GM19239 (cell line): ENCODE results near the gene SFN.
"Not testable (repeated sequence)": the region's sequence is repeated elsewhere in the genome, so short reads cannot be mapped to it uniquely, and the experiment has no call there.

Source experiments
- DNase-seq: peaks from one replicate; pipeline ENCODE4 v3.0.0; 2011; ENCODE audit warnings: low spot score; ENCODE audit not compliant: insufficient read length
- FAIRE-seq: peaks from 2 replicates; lab custom pipeline; 2011; peaks lifted over from hg19 to GRCh38; lab: Jason Lieb, UNC

Gene SFN

DNA sequence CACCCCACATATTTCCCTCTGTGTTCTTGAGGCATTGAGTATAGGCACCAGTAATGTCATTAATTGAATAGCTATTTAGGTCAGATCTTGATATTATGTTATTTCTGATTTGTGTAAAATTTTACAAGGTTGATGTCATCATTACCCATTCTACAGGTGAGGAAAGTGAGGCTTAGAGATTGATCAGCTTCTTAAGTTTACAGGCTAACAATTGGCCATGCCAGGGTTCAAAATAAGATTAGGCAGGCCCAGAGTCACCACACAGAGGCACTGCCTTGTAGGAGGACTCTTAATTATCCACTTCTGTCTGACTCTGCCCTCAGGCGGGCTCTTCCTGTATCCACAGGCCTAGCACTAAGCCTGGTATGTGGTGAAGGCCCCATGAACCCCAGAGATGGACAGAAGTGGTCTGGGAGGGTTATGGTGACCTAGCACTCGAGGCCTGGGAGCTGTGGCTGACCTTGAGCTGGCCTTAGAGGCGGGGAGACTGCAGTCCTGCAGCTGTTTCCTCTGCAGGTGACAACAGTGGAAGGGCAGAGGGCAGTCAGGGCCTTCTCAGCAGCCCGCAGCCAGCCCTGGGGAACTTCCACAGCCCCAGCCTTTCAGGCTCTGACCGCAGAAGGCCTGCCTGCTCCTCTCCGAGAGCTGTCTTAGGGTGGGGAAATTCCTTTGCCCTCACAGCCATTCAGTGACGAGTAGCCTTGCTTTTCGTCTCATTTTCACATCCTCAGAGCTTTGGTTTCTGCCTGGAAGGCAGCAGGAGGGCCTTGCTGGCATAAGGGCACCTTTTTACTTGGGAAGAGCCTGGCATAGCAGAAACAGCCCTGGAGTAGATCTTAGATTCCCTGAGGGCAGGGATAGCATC, 24.2 kb upstream of the SFN start:
- peak; percentile 62 for DNase-seq

DNA sequence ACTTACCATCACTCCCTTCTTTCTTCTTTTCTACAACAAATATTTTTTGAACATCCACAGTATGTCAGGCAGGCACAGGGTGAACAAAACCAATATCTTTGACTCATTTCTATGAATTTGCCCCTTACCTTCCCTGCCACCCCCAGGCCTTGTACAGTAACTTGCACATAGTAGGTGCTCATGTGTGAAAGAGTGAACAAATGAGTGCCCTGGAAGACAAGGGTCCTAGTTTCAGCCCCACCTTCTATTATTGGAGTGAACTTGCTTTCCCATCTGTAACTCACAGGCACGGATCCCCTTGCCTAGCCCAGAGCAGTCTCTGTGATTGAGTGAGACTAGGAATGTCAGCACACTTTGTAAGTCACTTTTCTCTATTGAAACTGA, 23.6 kb upstream of the SFN start:
- FAIRE-seq (no peak), DNase-seq (no peak)

More for the DNA sequence above, 24.2 kb upstream of the SFN start:
- FAIRE-seq, result peak; percentile 87

- DNase-seq (no peak), FAIRE-seq (no peak)
Measured at GRCh38 chr1:26839779-26840178, 23.2 kb upstream of the SFN start.

DNA sequence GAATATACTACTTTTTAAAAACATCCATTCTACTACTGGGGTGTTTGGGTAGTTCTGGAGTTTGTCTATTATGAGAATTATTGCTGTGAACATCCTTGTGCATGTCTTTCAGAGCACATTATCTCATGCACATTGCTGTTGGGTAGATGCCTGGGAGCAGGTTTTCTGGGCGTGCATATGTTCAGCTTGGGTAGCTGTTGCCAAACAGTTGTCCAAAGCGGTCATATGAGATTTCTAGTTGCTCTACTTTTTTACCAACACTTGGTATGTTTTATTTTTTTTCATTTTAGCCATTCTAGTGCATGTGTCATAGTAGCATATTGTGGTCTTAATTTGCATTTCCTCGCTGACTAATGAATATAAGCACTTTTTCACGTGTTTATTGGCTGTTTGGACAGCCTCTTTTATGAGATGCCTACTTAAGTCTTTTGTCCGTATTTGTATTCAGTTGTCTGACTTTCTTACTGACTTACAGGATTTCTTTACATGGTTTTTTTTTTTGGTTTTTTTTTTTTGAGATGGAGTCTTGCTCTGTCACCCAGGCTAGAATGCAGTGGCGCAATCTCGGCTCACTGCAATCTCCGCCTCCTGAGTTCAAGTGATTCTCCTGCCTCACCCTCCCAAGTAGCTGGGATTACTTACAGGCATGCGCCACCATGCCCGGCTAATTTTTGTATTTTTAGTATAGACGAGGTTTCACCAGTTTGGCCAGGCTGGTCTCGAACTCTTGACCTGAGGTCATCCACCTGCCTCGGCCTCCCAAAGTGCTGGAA, 18.3 kb upstream of the SFN start:
- DNase-seq, result no peak

DNA sequence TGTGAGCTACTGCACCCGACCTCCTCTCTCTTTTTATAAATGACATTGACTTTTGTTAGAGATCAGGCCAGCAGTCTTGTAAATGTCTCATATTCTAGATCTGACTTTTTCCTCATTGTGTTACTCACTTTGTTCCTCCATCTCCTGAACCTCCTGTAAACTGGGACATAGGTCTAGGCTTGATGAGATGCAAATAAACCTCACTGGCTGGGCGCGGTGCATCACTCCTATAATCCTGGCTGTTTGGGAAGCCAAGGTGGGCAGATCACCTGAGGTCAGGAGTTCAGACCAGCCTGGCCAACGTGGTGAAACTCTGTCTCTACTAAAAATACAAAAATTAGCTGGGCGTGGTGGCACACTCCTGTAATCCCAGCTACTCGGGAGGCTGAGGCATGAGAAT, 15.1 kb upstream of the SFN start:
- FAIRE-seq, DNase-seq: not testable (repeated sequence)

More for the DNA sequence above, 18.3 kb upstream of the SFN start:
- no peak for FAIRE-seq

DNA sequence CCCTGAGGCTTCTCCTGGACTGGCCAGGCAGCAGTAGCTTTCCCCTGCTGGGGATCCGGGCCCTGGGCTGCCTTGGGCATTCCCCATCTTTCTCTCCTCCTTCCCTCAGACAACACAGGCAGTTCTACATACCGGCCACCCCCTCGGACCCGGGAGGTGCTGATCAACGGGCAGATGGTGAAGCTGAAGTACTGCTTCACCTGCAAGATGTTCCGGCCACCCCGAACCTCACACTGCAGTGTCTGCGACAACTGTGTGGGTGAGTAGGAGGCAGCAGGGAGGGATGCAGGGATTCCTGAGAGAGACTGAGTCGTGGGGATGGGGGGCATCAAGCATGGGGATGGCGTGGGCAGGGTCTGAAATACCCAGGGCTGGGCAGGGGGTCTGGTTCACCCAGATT, 14.4 kb upstream of the SFN start:
- FAIRE-seq (no peak), DNase-seq (no peak)

DNA sequence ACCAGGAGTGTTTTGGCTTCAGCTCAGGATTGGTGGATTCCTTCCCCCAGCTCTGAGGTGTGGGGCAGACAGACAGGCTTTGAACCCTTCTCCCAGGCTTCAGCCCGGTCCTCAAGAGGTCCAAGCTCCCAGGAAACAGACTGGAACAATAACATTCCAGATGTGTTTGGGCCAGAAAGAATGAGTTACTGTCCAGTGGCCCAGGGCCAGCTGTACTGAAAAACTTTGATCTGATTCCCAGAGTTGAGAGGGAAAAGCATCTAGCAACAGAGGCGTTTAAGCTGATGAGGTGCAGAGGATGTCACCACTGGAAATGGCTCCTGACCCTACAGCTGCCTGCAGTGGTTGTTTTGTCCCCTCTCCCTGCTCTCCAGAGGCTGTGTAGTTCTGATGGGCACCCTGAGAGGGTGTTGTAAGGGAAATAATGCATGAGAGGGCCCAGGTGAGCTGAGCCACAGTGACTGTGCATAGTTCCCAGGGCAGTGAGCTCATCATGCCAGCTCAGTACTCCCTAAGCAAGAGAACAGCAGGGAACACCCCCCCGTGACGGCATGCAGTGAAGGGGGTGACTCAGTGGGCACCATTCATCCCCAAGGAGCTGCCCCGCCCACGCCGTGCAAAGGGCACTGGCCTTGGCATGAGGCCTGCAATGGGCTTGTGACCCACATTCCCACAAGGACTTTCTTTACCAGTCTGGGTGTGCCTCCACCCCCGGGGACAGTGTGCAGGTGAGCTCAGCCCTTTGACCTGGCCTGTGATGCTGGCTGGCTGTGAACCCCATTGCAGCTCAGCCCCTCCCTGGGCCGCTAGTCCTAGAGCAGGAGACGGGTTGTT, 13.8 kb upstream of the SFN start:
- FAIRE-seq (no peak), DNase-seq (no peak)

DNA sequence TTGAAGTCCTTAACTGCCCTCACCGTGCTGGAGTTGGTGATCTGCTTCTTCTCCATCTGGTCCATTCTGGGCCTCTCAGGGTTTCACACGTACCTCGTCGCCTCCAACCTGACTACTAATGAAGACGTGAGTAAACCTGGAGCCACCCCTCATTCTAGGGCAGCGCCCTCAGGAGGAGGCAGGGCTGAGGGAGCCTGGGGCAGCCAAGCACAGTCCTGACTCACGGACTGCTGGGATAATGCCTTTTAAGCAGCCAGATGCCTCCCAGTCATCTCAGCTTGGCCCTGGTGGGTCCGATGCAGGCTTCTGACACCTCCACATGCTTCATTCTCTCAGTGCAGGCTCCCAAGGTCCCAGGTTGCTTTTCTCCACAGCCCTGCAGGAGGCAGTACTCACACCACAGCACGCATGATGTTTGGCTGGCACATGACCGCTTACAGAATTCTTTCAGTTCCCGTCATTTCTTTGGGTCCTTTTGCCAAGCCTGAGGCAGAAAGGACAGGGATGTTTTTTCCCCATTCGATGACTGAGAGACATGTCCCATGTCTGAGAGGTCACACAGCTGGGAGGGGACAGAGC, 11.8 kb upstream of the SFN start:
- DNase-seq (no peak), FAIRE-seq (no peak)

GRCh38 chr1:26852701-26853100, 10.2 kb upstream of the SFN start:
- no peak for FAIRE-seq
- DNase-seq, result no peak

GRCh38 chr1:26853156-26853555, 9.8 kb upstream of the SFN start:
- peak; percentile 69 for DNase-seq
- FAIRE-seq, result peak; percentile 89

- no peak for DNase-seq
- no peak for FAIRE-seq
Measured at GRCh38 chr1:26853600-26853999, 9.3 kb upstream of the SFN start.

DNA sequence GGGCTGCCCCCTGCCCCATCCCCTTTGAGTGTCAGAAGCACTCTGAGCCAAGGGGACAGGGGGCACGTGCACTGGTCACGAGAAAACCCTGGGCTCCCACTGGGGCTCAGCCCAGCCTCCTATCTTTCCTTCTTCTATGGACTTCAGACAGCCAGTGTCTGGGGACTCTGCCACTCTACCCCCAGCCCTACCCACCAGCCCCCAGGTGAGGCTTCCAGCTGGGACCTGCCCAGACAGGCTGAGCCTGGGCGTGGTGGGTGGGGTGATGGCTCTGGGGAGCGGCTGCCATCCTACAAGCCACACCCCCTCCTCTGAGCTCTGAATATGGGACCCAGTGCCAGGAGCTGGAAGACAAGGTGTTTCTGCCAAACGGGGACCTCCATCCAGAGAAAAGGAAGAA, 8.0 kb upstream of the SFN start:
- FAIRE-seq, result no peak
- no peak for DNase-seq

- DNase-seq (no peak), FAIRE-seq (no peak)
Measured at GRCh38 chr1:26855636-26856035, 7.3 kb upstream of the SFN start.

- FAIRE-seq (no peak), DNase-seq (no peak)
Measured at GRCh38 chr1:26856181-26856580, 6.8 kb upstream of the SFN start.

- no peak for DNase-seq
- FAIRE-seq, result no peak
Measured at GRCh38 chr1:26856604-26857469, 6.1 kb upstream of the SFN start.

GRCh38 chr1:26857473-26858060, 5.4 kb upstream of the SFN start:
- FAIRE-seq, result no peak
- no peak for DNase-seq

- FAIRE-seq (no peak), DNase-seq (no peak)
Measured at GRCh38 chr1:26858160-26858559, 4.8 kb upstream of the SFN start.

GRCh38 chr1:26858891-26859640, 3.9 kb upstream of the SFN start:
- no peak for FAIRE-seq
- DNase-seq, result no peak
